ENCODE measurements around the gene GINS3.

- TF ChIP-seq, protein P1, sequence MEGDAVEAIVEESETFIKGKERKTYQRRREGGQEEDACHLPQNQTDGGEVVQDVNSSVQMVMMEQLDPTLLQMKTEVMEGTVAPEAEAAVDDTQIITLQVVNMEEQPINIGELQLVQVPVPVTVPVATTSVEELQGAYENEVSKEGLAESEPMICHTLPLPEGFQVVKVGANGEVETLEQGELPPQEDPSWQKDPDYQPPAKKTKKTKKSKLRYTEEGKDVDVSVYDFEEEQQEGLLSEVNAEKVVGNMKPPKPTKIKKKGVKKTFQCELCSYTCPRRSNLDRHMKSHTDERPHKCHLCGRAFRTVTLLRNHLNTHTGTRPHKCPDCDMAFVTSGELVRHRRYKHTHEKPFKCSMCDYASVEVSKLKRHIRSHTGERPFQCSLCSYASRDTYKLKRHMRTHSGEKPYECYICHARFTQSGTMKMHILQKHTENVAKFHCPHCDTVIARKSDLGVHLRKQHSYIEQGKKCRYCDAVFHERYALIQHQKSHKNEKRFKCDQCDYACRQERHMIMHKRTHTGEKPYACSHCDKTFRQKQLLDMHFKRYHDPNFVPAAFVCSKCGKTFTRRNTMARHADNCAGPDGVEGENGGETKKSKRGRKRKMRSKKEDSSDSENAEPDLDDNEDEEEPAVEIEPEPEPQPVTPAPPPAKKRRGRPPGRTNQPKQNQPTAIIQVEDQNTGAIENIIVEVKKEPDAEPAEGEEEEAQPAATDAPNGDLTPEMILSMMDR (IDR thresholded peaks at IDR 0.05), result no peak
- no peak for TF ChIP-seq POLR2AphosphoS5 (IDR thresholded peaks at IDR 0.05)
Measured at GRCh38 chr16:58451265-58451689, 59.0 kb downstream of the GINS3 start.
